ENCODE results near the gene SEZ6L.

GRCh38 chr22:26245001-26245400 is 75.7 kb downstream of the SEZ6L start:
- no peak for TF ChIP-seq YY1 (IDR thresholded peaks at IDR 0.05; ENCODE audit: insufficient read depth, insufficient read length)
- TF ChIP-seq ZNF274 (IDR thresholded peaks at IDR 0.05; ENCODE audit: low read depth, low read length), result no peak
- no peak for TF ChIP-seq SUZ12 (IDR thresholded peaks at IDR 0.05; ENCODE audit: extremely low read depth, insufficient read depth, insufficient read length)
